ENCODE results near the gene SMCO2. TPM values are rescaled to one million over a fixed set of nuclear protein-coding genes. Genes with fewer than 3 reads are reported as not detected.

SMCO2 gene
- total and polyA plus RNA-seq, 9 of the 15 experiments (the other 6 are each of a cell fraction or from before 2014, with no cell fraction given) = not detected

DNA sequence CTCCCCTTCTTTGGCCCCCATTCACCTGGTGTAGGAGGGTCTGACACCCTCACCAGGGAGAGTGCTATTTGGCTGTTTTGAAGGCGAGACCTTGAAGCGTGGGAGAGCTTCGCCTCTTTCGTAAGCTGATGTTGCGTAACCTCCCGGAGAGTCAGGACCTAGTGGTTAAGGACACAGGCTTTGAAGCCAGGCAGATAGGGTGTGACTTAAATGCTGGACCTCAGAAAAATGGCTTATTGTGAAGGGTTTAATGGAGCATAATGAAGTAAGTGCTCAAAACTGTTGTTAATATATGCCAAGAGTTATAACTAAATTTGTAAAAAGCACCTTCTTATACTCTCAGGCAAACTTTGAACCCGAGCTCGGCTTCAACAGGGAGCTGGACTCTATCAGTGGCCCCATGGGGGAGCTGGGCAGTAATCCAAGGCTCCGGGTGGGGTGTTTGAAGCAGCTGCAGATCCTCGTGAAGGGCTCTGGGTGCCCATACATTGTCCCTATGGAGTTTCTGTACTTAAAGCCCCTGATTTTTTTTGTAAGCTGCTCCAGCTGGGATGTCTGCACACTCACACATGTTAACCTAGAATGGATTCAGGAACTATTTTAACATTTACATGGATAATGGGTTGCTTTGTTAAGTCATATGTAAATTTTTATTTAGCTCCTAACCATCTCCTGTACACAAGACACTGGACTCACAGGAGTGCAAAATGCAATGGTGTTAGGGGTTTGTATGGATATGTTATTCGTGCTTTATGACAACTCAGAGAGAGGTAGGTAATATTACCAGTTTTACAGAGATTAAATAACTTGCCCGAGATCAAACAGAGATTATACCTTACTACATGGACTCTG lies 103.5 kb downstream of the SMCO2 start (continued):
- TF ChIP-seq, protein P1, sequence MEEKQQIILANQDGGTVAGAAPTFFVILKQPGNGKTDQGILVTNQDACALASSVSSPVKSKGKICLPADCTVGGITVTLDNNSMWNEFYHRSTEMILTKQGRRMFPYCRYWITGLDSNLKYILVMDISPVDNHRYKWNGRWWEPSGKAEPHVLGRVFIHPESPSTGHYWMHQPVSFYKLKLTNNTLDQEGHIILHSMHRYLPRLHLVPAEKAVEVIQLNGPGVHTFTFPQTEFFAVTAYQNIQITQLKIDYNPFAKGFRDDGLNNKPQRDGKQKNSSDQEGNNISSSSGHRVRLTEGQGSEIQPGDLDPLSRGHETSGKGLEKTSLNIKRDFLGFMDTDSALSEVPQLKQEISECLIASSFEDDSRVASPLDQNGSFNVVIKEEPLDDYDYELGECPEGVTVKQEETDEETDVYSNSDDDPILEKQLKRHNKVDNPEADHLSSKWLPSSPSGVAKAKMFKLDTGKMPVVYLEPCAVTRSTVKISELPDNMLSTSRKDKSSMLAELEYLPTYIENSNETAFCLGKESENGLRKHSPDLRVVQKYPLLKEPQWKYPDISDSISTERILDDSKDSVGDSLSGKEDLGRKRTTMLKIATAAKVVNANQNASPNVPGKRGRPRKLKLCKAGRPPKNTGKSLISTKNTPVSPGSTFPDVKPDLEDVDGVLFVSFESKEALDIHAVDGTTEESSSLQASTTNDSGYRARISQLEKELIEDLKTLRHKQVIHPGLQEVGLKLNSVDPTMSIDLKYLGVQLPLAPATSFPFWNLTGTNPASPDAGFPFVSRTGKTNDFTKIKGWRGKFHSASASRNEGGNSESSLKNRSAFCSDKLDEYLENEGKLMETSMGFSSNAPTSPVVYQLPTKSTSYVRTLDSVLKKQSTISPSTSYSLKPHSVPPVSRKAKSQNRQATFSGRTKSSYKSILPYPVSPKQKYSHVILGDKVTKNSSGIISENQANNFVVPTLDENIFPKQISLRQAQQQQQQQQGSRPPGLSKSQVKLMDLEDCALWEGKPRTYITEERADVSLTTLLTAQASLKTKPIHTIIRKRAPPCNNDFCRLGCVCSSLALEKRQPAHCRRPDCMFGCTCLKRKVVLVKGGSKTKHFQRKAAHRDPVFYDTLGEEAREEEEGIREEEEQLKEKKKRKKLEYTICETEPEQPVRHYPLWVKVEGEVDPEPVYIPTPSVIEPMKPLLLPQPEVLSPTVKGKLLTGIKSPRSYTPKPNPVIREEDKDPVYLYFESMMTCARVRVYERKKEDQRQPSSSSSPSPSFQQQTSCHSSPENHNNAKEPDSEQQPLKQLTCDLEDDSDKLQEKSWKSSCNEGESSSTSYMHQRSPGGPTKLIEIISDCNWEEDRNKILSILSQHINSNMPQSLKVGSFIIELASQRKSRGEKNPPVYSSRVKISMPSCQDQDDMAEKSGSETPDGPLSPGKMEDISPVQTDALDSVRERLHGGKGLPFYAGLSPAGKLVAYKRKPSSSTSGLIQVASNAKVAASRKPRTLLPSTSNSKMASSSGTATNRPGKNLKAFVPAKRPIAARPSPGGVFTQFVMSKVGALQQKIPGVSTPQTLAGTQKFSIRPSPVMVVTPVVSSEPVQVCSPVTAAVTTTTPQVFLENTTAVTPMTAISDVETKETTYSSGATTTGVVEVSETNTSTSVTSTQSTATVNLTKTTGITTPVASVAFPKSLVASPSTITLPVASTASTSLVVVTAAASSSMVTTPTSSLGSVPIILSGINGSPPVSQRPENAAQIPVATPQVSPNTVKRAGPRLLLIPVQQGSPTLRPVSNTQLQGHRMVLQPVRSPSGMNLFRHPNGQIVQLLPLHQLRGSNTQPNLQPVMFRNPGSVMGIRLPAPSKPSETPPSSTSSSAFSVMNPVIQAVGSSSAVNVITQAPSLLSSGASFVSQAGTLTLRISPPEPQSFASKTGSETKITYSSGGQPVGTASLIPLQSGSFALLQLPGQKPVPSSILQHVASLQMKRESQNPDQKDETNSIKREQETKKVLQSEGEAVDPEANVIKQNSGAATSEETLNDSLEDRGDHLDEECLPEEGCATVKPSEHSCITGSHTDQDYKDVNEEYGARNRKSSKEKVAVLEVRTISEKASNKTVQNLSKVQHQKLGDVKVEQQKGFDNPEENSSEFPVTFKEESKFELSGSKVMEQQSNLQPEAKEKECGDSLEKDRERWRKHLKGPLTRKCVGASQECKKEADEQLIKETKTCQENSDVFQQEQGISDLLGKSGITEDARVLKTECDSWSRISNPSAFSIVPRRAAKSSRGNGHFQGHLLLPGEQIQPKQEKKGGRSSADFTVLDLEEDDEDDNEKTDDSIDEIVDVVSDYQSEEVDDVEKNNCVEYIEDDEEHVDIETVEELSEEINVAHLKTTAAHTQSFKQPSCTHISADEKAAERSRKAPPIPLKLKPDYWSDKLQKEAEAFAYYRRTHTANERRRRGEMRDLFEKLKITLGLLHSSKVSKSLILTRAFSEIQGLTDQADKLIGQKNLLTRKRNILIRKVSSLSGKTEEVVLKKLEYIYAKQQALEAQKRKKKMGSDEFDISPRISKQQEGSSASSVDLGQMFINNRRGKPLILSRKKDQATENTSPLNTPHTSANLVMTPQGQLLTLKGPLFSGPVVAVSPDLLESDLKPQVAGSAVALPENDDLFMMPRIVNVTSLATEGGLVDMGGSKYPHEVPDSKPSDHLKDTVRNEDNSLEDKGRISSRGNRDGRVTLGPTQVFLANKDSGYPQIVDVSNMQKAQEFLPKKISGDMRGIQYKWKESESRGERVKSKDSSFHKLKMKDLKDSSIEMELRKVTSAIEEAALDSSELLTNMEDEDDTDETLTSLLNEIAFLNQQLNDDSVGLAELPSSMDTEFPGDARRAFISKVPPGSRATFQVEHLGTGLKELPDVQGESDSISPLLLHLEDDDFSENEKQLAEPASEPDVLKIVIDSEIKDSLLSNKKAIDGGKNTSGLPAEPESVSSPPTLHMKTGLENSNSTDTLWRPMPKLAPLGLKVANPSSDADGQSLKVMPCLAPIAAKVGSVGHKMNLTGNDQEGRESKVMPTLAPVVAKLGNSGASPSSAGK (IDR thresholded peaks at IDR 0.05) = peak; percentile 22; the same call in 1 of the 2 replicates
- TF ChIP-seq POLR3A (IDR thresholded peaks at IDR 0.05; ENCODE audit: borderline replicate concordance, extremely low read depth, insufficient read depth, insufficient read length) (no peak), SMARCC2 (IDR thresholded peaks at IDR 0.05; ENCODE audit: low read depth) (no peak), CREB3 (tag; conservative IDR thresholded peaks at IDR 0.05; ENCODE audit: low read depth) (no peak), ZFP36 (IDR thresholded peaks at IDR 0.05; ENCODE audit: low read depth, low read length, partially characterized antibody) (no peak), ZNF133 (CRISPR knock-in tag; IDR thresholded peaks at IDR 0.05) (no peak), PHF8 (IDR thresholded peaks at IDR 0.05; ENCODE audit: borderline replicate concordance, low read length) (no peak), ZNF589 (CRISPR knock-in tag; IDR thresholded peaks at IDR 0.05; ENCODE audit: low read depth) (no peak), JUND (IDR thresholded peaks at IDR 0.05; ENCODE audit: borderline replicate concordance, low read depth, low read length) (peak; percentile 81), JUND (tag; IDR thresholded peaks at IDR 0.05; ENCODE audit: borderline replicate concordance, low read depth, low read length) (no peak; the same call in 2 of the 3 replicates), CEBPG (CRISPR knock-in tag; IDR thresholded peaks at IDR 0.05) (peak; percentile 97), CEBPG (tag; conservative IDR thresholded peaks at IDR 0.05 in 1 of 2, IDR thresholded peaks at IDR 0.05 in 1 of 2) (peak; percentile 99 to 100), CHCHD3 (CRISPR knock-in tag; IDR thresholded peaks at IDR 0.05) (no peak), SAFB (IDR thresholded peaks at IDR 0.05; ENCODE audit: borderline replicate concordance, low read depth, low read length) (no peak), TAL1 (IDR thresholded peaks at IDR 0.05) (0 out of 2 replicates have a peak, but pooled peaks have one; percentile 16)

Measured in K562 (cell line).